Fibroblast of lung (primary cell): ENCODE measurements around the gene SLC30A2. TPM values are rescaled to one million over a fixed set of nuclear protein-coding genes. Genes with fewer than 3 reads are reported as not detected.

Source experiments
- DNase-seq, 2 donors: peaks; one replicate each; pipeline versions ENCODE4 v3.0.0 to v3.0.0-alpha.2; 2010; ENCODE audit warnings: low read depth in 2 of 2
- H2AFZ ChIP-seq: 2 replicates; pipeline ENCODE4 v1.5.1; 2012; ENCODE audit warnings: low read length, control low read depth, inconsistent platforms
- H3K27ac ChIP-seq: 2 replicates; pipeline ENCODE4 v1.5.1; 2011; ENCODE audit warnings: low read length, control low read depth; ENCODE audit not compliant: insufficient read depth
- H3K27me3 ChIP-seq: 2 replicates; pipeline ENCODE4 v1.5.1; 2011; ENCODE audit warnings: mild to moderate bottlenecking, low read length; ENCODE audit not compliant: control insufficient read depth, insufficient read depth
- H3K36me3 ChIP-seq: 2 replicates; pipeline ENCODE4 v1.5.1; 2011; ENCODE audit warnings: low read length; ENCODE audit not compliant: control insufficient read depth, insufficient read depth
- H3K4me1 ChIP-seq: 2 replicates; pipeline ENCODE4 v1.5.1; 2011; ENCODE audit warnings: low read length; ENCODE audit not compliant: control insufficient read depth, insufficient read depth; ENCODE audit errors: extremely low read depth
- H3K4me2 ChIP-seq: 2 replicates; pipeline ENCODE4 v1.5.1; 2011; ENCODE audit warnings: low read length, control low read depth; ENCODE audit not compliant: insufficient read depth; ENCODE audit errors: extremely low read depth
- H3K4me3 ChIP-seq, 4 experiments: fragments of 200-600 bp in 1 of 4; sonication (generic) in 1 of 4; replicated peaks in 1 of 4; 2 replicates each; pipeline ENCODE4 v1.5.1; 2011 to 2016; ENCODE audit warnings: low read length in 4 of 4, low read depth in 3 of 4, mild to moderate bottlenecking in 3 of 4, control low read depth in 2 of 4, inconsistent platforms in 1 of 4, mixed read lengths in 1 of 4; ENCODE audit not compliant: insufficient read depth in 1 of 4; ENCODE audit errors: control extremely low read depth in 1 of 4
- H3K79me2 ChIP-seq: 2 replicates; pipeline ENCODE4 v1.5.1; 2012; ENCODE audit warnings: mild to moderate bottlenecking, low read length, inconsistent platforms; ENCODE audit not compliant: control insufficient read depth, insufficient read depth
- H3K9ac ChIP-seq: 2 replicates; pipeline ENCODE4 v1.5.1; 2011; ENCODE audit warnings: mild to moderate bottlenecking, low read length, control low read depth; ENCODE audit not compliant: insufficient read depth
- H3K9me3 ChIP-seq: 2 replicates; pipeline ENCODE4 v1.5.1; 2012; ENCODE audit warnings: low read depth, low read length; ENCODE audit not compliant: control insufficient read depth, insufficient read depth
- H4K20me1 ChIP-seq: 2 replicates; pipeline ENCODE4 v1.5.1; 2011; ENCODE audit warnings: low read length; ENCODE audit not compliant: control insufficient read depth, insufficient read depth; ENCODE audit errors: extremely low read depth
- CTCF ChIP-seq, 2 donors: IDR thresholded peaks in 1 of 2; conservative IDR thresholded peaks in 1 of 2; 1 replicate in 1 of 2; 2 replicates in 1 of 2; pipeline ENCODE4 v1.5.1; 2011 to 2012; ENCODE audit warnings: low read length in 2 of 2, control low read depth in 1 of 2, inconsistent platforms in 1 of 2, low read depth in 1 of 2, mild to moderate bottlenecking in 1 of 2
- EZH2 ChIP-seq: IDR thresholded peaks from 2 replicates; pipeline ENCODE4 v1.5.1; 2012; ENCODE audit warnings: low read length, control low read depth, mild to moderate bottlenecking; ENCODE audit errors: missing control alignments
- polyA plus RNA-seq, 2 donors: library from polyadenylated mRNA; depleted of rRNA in 1 of 2; stranded (reverse) in 1 of 2; unstranded in 1 of 2; fragments of >200 nt; gene quantifications; 2 replicates each; pipeline ENCODE4 v1.2.1, GENCODE V29; 2011 to 2012; ENCODE audit warnings: missing spikeins in 1 of 2
- total RNA-seq: library from RNA; depleted of rRNA; stranded (reverse); fragments of >200 nt; gene quantifications from 2 replicates; pipeline ENCODE4 v1.2.1, GENCODE V29; 2014

Gene SLC30A2
- total and polyA plus RNA-seq, 2 donors (not counting 1 experiment from before 2014, with no cell fraction given): not detected

DNA sequence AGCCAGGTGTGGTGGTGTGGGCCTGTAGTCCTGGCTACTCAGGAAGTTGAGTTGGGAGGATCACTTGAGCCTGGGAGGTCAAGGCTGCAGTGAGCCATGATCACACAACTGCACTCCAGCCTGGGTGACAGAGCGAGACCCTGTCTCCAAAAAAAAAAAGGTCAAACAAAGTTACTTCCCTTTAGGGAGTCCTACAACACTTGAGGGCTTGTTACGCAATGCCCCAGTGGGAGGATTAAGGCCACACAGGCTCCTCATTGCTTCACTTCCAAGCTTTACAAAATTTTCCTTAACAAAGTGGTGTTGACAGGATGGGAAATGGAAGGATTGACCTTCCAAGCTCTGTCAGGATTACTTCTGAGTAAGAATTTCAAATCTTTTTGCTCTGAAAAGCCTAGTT, 30.6 kb downstream of the SLC30A2 start:
- Histone ChIP-seq H3K4me1 (peaks cover 9% of the 10 kb centered on the region), H3K9ac (no peak overlapping the region), H3K4me2 (no peak overlapping the region), H3K36me3 (no peaks in the 10 kb centered on the region), H3K27ac (no peak overlapping the region), H3K4me3 (no peak overlapping the region), H2AFZ (no peak overlapping the region), H3K79me2 (no peaks in the 10 kb centered on the region), H3K27me3 (no peaks in the 10 kb centered on the region), H4K20me1 (no peaks in the 10 kb centered on the region), H3K9me3 (no peaks in the 10 kb centered on the region)
- no peak for TF ChIP-seq EZH2
- TF ChIP-seq CTCF (conservative IDR thresholded peaks at IDR 0.05 in 1 of 2, IDR thresholded peaks at IDR 0.05 in 1 of 2; ENCODE audit: low read depth in 1 of 2, low read length in 2 of 2): no peak
- DNase-seq: peak in 1 of 2 donors; percentile 69

GRCh38 chr1:26014179-26014578, 31.7 kb downstream of the SLC30A2 start:
- Histone ChIP-seq H2AFZ (no peak overlapping the region), H3K36me3 (no peaks in the 10 kb centered on the region)

DNA sequence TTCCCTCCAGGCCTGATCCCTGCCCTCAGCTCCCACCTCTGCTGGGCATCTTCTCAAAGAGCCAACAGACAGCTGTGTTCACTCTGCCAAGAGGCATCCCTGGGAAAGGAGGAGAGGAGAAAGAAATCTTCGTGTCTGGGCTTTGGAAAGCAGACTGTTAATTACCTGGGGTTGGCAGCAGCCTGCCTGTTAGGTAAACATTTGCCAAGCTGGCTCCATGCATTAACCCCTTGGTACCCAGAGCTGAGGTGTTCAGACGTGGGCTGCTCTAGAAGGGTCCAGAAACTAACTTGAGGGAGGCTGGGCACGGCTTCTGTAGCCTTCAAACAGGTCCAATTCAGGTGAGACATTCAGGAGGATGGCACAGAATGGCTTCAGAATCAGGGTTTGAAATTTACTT, 33.1 kb downstream of the SLC30A2 start:
- no peaks in the 10 kb centered on the region for H4K20me1 ChIP-seq
- no peak overlapping the region for H2AFZ ChIP-seq
- H3K4me2 ChIP-seq: no peak overlapping the region
- TF ChIP-seq EZH2 (no peak), CTCF (conservative IDR thresholded peaks at IDR 0.05 in 1 of 2, IDR thresholded peaks at IDR 0.05 in 1 of 2; ENCODE audit: low read depth in 1 of 2, low read length in 2 of 2) (no peak)
- no peaks in the 10 kb centered on the region for H3K27me3 ChIP-seq
- DNase-seq: no peak
- no peaks in the 10 kb centered on the region for H3K36me3 ChIP-seq
- peaks cover 2% of the 10 kb centered on the region for H3K4me1 ChIP-seq
- H3K9ac ChIP-seq: no peak overlapping the region
- H3K4me3 ChIP-seq: no peak overlapping the region
- H3K27ac ChIP-seq: no peak overlapping the region
- no peaks in the 10 kb centered on the region for H3K79me2 ChIP-seq
- no peaks in the 10 kb centered on the region for H3K9me3 ChIP-seq

More at GRCh38 chr1:26014179-26014578, 31.7 kb downstream of the SLC30A2 start:
- no peak overlapping the region for H3K9ac ChIP-seq
- peaks cover 2% of the 10 kb centered on the region for H3K4me1 ChIP-seq
- no peak overlapping the region for H3K27ac ChIP-seq
- no peak for DNase-seq
- H3K79me2 ChIP-seq: no peaks in the 10 kb centered on the region
- no peak overlapping the region for H3K4me3 ChIP-seq
- TF ChIP-seq EZH2: no peak
- TF ChIP-seq CTCF (conservative IDR thresholded peaks at IDR 0.05 in 1 of 2, IDR thresholded peaks at IDR 0.05 in 1 of 2; ENCODE audit: low read depth in 1 of 2, low read length in 2 of 2): no peak
- no peak overlapping the region for H3K4me2 ChIP-seq
- no peaks in the 10 kb centered on the region for H3K27me3 ChIP-seq
- H3K9me3 ChIP-seq: no peaks in the 10 kb centered on the region
- H4K20me1 ChIP-seq: no peaks in the 10 kb centered on the region
